GM10248 (cell line): Measurements from ENCODE around the gene EXD3.

Experiments
- CTCF ChIA-PET: fragments of 300-600 bp; sonication (Branson Sonifier 250); formaldehyde crosslinking; extraction: SDS; loops from one replicate; lab custom pipeline; 2021; ENCODE audit warnings: antibody characterized with exemption; lab: Yijun Ruan, JAX
- POLR2A ChIA-PET: fragments of 350-650 bp; sonication (Branson Sonifier 250); formaldehyde crosslinking; extraction: SDS; loops from one replicate; lab custom pipeline; 2020; ENCODE audit warnings: antibody characterized with exemption; lab: Yijun Ruan, JAX
- DNase-seq: peaks from one replicate; pipeline ENCODE4 v3.0.0; 2012; ENCODE audit errors: extremely low spot score
- TF ChIP-seq, protein P1 (sequence below): IDR thresholded peaks from 2 replicates; pipeline ENCODE4 v1.5.1; 2012; ENCODE audit warnings: mild to moderate bottlenecking, low read depth; ENCODE audit errors: extremely low read depth, missing control alignments, control extremely low read depth

EXD3 gene

DNA sequence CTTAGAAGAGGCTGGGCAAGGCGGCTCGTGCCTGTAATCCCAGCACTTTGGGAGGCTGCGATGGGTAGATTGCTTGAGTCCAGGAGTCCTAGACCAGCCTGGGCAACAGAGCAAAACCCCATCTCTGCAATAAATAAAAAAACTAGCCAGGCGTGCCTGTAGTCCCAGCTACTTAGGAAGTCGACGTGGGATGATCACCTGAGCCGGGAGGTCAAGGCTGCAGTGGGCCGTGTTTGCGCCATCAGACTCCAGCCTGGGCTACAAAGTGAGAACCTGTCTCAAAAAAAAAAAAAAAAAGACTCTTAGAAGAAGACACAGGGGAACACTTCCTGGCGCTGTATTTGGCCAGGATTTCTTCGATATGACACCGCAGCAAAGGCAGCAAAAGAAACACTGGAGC lies 97.2 kb downstream of the EXD3 start:
- POLR2A ChIA-PET = no interaction called here
- no peak for DNase-seq
- CTCF ChIA-PET = no interaction called here
- TF ChIP-seq, protein P1, sequence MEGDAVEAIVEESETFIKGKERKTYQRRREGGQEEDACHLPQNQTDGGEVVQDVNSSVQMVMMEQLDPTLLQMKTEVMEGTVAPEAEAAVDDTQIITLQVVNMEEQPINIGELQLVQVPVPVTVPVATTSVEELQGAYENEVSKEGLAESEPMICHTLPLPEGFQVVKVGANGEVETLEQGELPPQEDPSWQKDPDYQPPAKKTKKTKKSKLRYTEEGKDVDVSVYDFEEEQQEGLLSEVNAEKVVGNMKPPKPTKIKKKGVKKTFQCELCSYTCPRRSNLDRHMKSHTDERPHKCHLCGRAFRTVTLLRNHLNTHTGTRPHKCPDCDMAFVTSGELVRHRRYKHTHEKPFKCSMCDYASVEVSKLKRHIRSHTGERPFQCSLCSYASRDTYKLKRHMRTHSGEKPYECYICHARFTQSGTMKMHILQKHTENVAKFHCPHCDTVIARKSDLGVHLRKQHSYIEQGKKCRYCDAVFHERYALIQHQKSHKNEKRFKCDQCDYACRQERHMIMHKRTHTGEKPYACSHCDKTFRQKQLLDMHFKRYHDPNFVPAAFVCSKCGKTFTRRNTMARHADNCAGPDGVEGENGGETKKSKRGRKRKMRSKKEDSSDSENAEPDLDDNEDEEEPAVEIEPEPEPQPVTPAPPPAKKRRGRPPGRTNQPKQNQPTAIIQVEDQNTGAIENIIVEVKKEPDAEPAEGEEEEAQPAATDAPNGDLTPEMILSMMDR = no peak

DNA sequence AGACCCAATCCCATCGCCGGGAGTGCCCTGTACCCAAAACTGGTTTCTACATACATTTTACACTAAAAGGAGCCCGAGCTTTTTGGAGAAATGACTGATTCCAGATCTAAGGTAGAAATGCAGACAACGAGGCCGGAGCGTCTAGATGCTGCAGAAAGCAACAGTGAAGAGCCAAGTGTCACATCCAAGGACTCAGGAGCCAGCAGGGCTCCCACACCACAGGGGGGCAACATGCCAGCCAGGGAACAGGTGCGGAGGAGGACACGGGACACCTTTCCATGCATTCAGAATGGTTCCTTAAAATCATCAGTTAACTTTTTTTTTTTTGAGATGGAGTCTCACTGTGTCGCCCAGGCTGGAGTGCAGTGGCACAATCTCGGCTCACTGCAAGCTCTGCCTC lies 97.8 kb downstream of the EXD3 start:
- no peak for DNase-seq
- CTCF ChIA-PET = interaction anchor here (2.1 kb wide), 1 partner anchor 23 kb away, joined by 8 read pairs; the partner anchor contains the start of gene NRARP
- TF ChIP-seq, protein P1 = no peak
- POLR2A ChIA-PET = no interaction called here

DNA sequence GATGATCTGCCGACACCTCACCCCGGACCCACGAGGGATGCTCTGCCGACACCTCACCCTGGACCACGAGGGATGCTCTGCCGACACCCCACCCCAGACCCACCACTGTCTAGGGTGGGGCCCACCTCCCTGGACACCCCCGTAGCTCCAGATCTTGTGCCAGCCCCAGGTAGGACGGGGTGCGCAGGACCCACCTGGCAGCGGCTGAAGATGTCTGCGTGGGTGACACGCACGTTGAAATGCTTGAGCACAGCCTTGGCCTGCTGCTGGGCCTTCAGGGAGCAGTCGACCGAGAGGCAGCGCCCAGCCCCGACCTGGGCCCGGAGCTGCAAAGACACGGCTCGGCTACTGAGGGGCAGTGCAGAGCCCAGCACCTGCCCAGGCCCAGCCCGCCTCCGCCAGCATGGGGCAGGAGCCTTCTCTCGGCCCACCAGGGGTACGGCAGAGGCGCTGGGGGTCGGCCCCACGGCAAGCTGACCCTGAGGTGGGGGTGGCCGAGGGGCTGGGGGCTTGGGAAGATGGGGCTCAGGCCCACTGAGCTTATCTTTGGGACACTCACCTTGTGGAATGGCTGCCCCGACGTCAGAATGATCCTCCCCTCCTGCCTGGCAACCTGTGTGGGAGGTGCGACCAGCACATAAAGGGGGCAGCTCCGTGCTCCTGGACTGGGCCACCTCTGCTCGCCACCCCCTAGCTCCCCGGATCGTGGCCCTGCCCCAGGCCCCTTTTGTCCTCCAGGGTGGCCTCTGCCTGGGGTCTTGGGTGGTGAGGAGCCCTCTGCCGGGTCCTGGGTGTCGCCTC lies 99.2 kb downstream of the EXD3 start:
- POLR2A ChIA-PET = no interaction called here
- TF ChIP-seq, protein P1 = no peak
- DNase-seq = no peak
- CTCF ChIA-PET = interaction anchor here (1.2 to 2.1 kb wide), 2 partner anchors 21 to 99 kb away, joined by 5 to 8 read pairs; partner anchors contain the start of genes EXD3, NOXA1 and NRARP

DNA sequence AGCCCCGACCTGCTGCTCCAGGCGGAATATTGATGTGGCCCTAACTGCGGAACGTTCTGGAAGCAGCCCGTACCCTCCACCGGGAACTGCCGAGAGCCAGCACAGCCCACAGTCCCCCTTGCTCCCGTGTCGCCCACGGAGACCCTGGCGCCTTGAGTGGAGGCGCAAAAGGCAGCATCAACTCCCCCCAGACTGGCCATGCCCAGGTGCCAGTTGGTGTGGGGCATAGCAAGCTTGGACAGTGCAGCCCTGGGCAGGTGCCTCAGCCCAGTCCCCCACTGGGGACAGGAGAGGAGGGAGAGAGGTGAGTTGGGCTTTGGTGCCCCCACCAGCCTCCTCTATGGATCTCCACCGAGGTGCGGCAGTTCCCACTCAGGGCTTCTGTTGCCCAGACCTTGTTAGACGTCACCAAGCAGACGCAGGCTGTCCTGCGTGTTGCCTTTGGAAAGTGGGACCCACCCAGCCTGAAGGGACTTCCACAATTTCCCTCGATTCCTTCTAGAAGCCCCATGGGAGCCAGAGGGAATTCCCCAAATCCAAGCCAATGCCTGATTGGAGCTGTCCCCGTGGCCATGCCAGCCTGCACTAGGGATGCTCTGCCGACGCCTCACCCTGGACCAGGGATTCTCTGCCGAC lies 101.1 kb downstream of the EXD3 start:
- CTCF ChIA-PET = no interaction called here
- TF ChIP-seq, protein P1 = no peak
- no peak for DNase-seq
- POLR2A ChIA-PET = no interaction called here

DNA sequence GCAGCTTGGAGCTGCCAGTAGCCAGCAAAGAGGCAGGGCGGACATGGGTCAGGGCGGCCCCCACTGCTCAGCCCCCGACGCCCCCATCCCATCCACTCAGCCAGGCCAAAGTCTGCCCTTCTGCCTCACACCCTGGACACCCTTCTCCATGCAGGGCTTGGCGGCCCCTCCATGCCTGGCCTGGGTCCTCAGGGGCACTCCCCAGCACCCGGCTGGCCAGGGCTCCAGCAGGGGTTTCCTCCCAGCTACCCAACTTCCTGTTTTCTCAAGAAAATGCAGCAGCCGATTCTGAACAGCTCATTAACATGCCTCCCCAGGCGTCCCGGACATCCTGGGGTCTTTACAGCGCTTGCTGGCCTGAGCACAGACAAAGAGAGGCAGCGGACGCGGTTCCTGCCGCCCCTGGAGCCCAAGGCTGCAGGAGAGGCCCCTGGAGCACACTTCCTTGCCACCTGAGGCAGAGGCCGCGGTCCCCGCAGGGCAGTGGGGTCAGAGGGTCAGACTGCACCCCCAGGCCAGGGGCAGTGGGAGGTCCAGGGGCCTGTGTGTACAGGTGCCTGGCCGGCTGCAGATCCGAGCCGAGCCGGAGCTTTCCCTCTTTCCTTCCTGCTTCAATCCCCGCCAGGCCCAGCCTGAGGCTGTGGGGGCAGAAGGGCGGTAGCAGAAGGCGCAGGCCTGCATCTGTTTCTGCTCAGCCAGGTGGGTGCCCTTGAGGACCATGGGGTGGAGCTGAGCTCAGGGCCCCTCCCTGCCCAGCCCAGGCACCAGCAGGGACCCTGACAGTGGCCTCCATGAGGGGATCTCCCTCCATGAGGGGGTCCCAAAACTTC lies 102.2 kb downstream of the EXD3 start:
- ChIA-PET CTCF (interaction anchor here (1.0 kb wide), 1 partner anchor 18 kb away, joined by 7 read pairs; the partner anchor contains the start of gene NRARP), POLR2A (interaction anchor here (0.5 to 1.6 kb wide), 2 partner anchors 14 to 18 kb away, joined by 3 to 4 read pairs; partner anchors contain the start of gene NRARP)
- DNase-seq = peak; percentile 69
- TF ChIP-seq, protein P1 = no peak
